Caco-2 (cell line): ENCODE measurements around the gene CRAMP1. TPM values are rescaled to one million over a fixed set of nuclear protein-coding genes. Genes with fewer than 3 reads are reported as not detected.

Source experiments
- BruUV-seq: library from RNA; stranded (reverse); fragments of 400-500 nt; replicated peaks from 2 replicates; lab custom pipeline; 2021; lab: Mats Ljungman, UMichigan
- CTCF ChIA-PET: fragments of 300-600 bp; sonication (Branson Sonifier 250); formaldehyde crosslinking; loops from one replicate; lab custom pipeline; 2022; ENCODE audit warnings: antibody characterized with exemption; lab: Charles Lee
- POLR2A ChIA-PET: fragments of 300-600 bp; sonication (Branson Sonifier 250); formaldehyde crosslinking; loops from one replicate; lab custom pipeline; 2022; ENCODE audit warnings: antibody characterized with exemption; lab: Charles Lee
- DNase-seq, 2 experiments: peaks; one replicate each; pipeline versions ENCODE4 v3.0.0 to v3.0.0-alpha.2; 2020 to 2022
- H3K27me3 ChIP-seq: replicated peaks from 2 replicates; pipeline ENCODE4 v1.6.0; 2011; ENCODE audit warnings: low read length; ENCODE audit not compliant: control insufficient read depth, insufficient read depth
- H3K36me3 ChIP-seq: 2 replicates; pipeline ENCODE4 v1.5.1; 2011; ENCODE audit warnings: low read length; ENCODE audit not compliant: control insufficient read depth, insufficient read depth
- H3K4me1 ChIP-seq: fragments of 250-450 bp; sonication (Bioruptor Pico); 2 replicates; pipeline ENCODE4 v1.5.1; 2020; ENCODE audit warnings: mild to moderate bottlenecking
- H3K4me3 ChIP-seq: 2 replicates; pipeline ENCODE4 v1.5.1; 2011; ENCODE audit warnings: low read depth, mild to moderate bottlenecking, control low read depth, low read length
- H3K9me3 ChIP-seq: fragments of 250-450 bp; sonication (Bioruptor Pico); 2 replicates; pipeline ENCODE4 v1.5.1; 2020; ENCODE audit warnings: mild to moderate bottlenecking, moderate library complexity
- H3K27ac Mint-ChIP-seq: one replicate; pipeline ENCODE4 v1.8.0; 2022; ENCODE audit warnings: mixed read lengths; ENCODE audit not compliant: unreplicated experiment
- H3K27me3 Mint-ChIP-seq: one replicate; pipeline ENCODE4 v1.8.0; 2022; ENCODE audit warnings: mixed read lengths; ENCODE audit not compliant: insufficient read depth, unreplicated experiment
- H3K36me3 Mint-ChIP-seq: one replicate; pipeline ENCODE4 v1.8.0; 2022; ENCODE audit warnings: mild to moderate bottlenecking, mixed read lengths; ENCODE audit not compliant: insufficient read depth, unreplicated experiment
- H3K4me1 Mint-ChIP-seq: one replicate; pipeline ENCODE4 v1.8.0; 2022; ENCODE audit warnings: low read depth, mixed read lengths; ENCODE audit not compliant: unreplicated experiment
- H3K4me3 Mint-ChIP-seq: one replicate; pipeline ENCODE4 v1.8.0; 2022; ENCODE audit warnings: mild to moderate bottlenecking, moderate library complexity, mixed read lengths; ENCODE audit not compliant: unreplicated experiment
- H3K9me3 Mint-ChIP-seq: one replicate; pipeline ENCODE4 v1.8.0; 2022; ENCODE audit warnings: mixed read lengths; ENCODE audit not compliant: unreplicated experiment
- CTCF ChIP-seq, 2 experiments: fragments of 200-600 bp in 1 of 2; IDR thresholded peaks; 1 replicate in 1 of 2; 2 replicates in 1 of 2; pipeline versions ENCODE4 v1.5.1 to v1.8.0; 2011 to 2022; ENCODE audit warnings: antibody characterized with exemption in 1 of 2, control low read depth in 1 of 2, inconsistent platforms in 1 of 2, low read depth in 1 of 2, low read length in 1 of 2, mild to moderate bottlenecking in 1 of 2, moderate library complexity in 1 of 2; ENCODE audit not compliant: insufficient read depth in 1 of 2, severe bottlenecking in 1 of 2, unreplicated experiment in 1 of 2
- intact Hi-C: fragments of 100-400 bp; cut with micrococcal nuclease; formaldehyde crosslinking; loops from one replicate; pipeline ENCODE4 v1.10.0; 2022; ENCODE audit not compliant: unreplicated experiment
- total RNA-seq: library from RNA; stranded (reverse); gene quantifications from 2 replicates; pipeline ENCODE4 v1.2.3, GENCODE V29; 2022

The CRAMP1 gene
- total RNA-seq, 1 experiment from 2014 or later, result 24.7 TPM

GRCh38 chr16:1707193-1707790, 95.1 kb downstream of the CRAMP1 start:
- ChIA-PET CTCF (interaction anchor here (1.6 kb wide), 1 partner anchor 16 kb away, joined by 5 read pairs; no protein-coding TSS in a partner anchor), POLR2A (no interaction called here)
- H3K27ac Mint-ChIP-seq, result no peak overlapping the region
- H3K4me1 Mint-ChIP-seq, result peaks cover 8% of the 10 kb centered on the region
- TSS peak; percentile 27 for BruUV-seq
- H3K9me3 Mint-ChIP-seq, result no peaks in the 10 kb centered on the region
- peak overlapping the region; percentile 99 for H3K4me3 ChIP-seq
- H3K27me3 Mint-ChIP-seq, result no peaks in the 10 kb centered on the region
- peaks cover 48% of the 10 kb centered on the region for H3K36me3 Mint-ChIP-seq
- intact Hi-C loops, result loop anchor here (5.0 kb wide), 1 partner anchor 95 kb away; the partner anchor contains the start of genes CRAMP1 and IFT140
- H3K27me3 ChIP-seq, result no peaks in the 10 kb centered on the region
- peak overlapping the region; percentile 89 for H3K4me3 Mint-ChIP-seq
- no peak for DNase-seq
- TF ChIP-seq CTCF (IDR thresholded peaks at IDR 0.05; ENCODE audit: insufficient read depth in 1 of 2, low read depth in 1 of 2, low read length in 1 of 2, severe bottlenecking in 1 of 2, unreplicated experiment in 1 of 2), result no peak
- no peaks in the 10 kb centered on the region for H3K9me3 ChIP-seq
- no peaks in the 10 kb centered on the region for H3K36me3 ChIP-seq
- H3K4me1 ChIP-seq, result no peaks in the 10 kb centered on the region; the same call in 1 of the 2 replicates

DNA sequence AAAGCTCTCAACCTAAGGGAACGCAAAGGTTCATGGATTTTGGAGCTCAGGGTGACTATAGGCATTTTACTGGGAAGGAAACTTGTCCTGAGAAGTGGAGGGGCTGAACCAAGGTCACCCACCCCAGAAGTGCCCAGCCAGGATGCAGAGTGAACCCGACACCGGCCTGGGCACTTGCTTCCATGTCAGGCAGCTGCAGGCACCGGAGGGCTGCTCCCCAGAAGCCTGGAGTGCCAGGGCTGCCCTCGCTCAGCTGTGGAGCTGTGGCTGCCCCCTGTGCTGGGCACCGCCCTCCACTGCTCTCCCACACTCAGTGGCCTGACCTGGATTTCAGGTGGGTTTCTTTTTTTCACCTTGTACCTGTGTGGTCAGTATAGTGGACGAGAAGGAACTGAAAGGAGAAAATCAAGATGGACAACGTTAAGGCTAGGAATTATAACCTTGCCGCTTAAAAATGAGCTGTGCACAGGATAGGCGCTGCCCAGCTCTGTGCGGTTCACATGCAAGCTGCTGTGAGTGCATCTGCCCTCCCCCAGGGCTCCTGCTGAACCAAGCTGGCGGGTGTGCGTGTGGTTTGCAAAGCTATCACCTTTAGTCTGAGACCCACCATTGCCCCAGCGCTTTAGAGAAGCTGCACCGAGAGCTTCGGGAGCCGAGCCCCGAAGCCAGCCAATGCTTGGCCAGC, 96.1 kb downstream of the CRAMP1 start:
- no peak overlapping the region for H3K27ac Mint-ChIP-seq
- POLR2A ChIA-PET, result interaction anchor here (0.6 to 0.9 kb wide), 2 partner anchors 30 to 141 kb away, joined by 3 to 5 read pairs; partner anchors contain the start of gene JPT2
- CTCF ChIA-PET, result no interaction called here
- no peaks in the 10 kb centered on the region for H3K27me3 Mint-ChIP-seq
- H3K4me3 Mint-ChIP-seq, result peak overlapping the region; percentile 89
- H3K4me1 ChIP-seq, result no peaks in the 10 kb centered on the region; the same call in 1 of the 2 replicates
- peaks cover 8% of the 10 kb centered on the region for H3K4me1 Mint-ChIP-seq
- BruUV-seq, result no TSS peak
- TF ChIP-seq CTCF (IDR thresholded peaks at IDR 0.05; ENCODE audit: insufficient read depth in 1 of 2, low read depth in 1 of 2, low read length in 1 of 2, severe bottlenecking in 1 of 2, unreplicated experiment in 1 of 2), result no peak
- no peaks in the 10 kb centered on the region for H3K27me3 ChIP-seq
- intact Hi-C loops, result loop anchor here (5.0 kb wide), 1 partner anchor 96 kb away; the partner anchor contains the start of genes CRAMP1 and IFT140
- no peak for DNase-seq
- no peaks in the 10 kb centered on the region for H3K36me3 ChIP-seq
- H3K36me3 Mint-ChIP-seq, result peaks cover 39% of the 10 kb centered on the region
- no peaks in the 10 kb centered on the region for H3K9me3 Mint-ChIP-seq
- no peaks in the 10 kb centered on the region for H3K9me3 ChIP-seq
- no peak overlapping the region for H3K4me3 ChIP-seq

DNA sequence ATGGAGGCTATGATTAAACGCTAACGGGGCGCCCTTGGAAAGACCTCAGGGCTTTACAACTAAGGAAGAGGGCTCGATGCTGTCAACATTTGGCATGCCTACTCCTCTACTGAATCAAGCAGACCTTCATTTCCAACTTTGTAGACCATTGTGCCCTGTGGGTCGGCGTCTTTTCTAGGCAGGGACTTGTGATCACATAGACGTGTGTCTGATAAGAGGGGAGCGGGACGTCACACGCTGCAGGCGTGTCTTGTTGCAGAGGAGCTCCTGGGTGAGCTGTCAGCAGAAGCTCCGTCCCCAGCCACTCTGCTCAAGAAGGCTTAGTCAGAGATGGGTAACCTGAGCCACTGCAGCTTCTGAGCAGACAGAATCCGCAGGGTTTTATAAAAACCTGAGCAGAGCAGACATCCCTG, 96.6 kb downstream of the CRAMP1 start:
- CTCF ChIA-PET, result no interaction called here
- Mint-ChIP-seq H3K36me3 (peaks cover 34% of the 10 kb centered on the region), H3K27me3 (no peaks in the 10 kb centered on the region), H3K9me3 (no peaks in the 10 kb centered on the region), H3K4me3 (no peak overlapping the region), H3K4me1 (peaks cover 6% of the 10 kb centered on the region), H3K27ac (no peak overlapping the region)
- POLR2A ChIA-PET, result interaction anchor here (0.6 to 0.9 kb wide), 2 partner anchors 31 to 140 kb away, joined by 3 to 5 read pairs; partner anchors contain the start of gene JPT2
- Histone ChIP-seq H3K27me3 (no peaks in the 10 kb centered on the region), H3K9me3 (no peaks in the 10 kb centered on the region), H3K36me3 (no peaks in the 10 kb centered on the region), H3K4me3 (no peak overlapping the region), H3K4me1 (no peaks in the 10 kb centered on the region; the same call in 1 of the 2 replicates)
- no peak for TF ChIP-seq CTCF (IDR thresholded peaks at IDR 0.05; ENCODE audit: insufficient read depth in 1 of 2, low read depth in 1 of 2, low read length in 1 of 2, severe bottlenecking in 1 of 2, unreplicated experiment in 1 of 2)
- no peak for DNase-seq
- BruUV-seq, result no TSS peak
- intact Hi-C loops, result loop anchor here (5.0 kb wide), 1 partner anchor 96 kb away; the partner anchor contains the start of genes CRAMP1 and IFT140
